K562 (cell line): ENCODE measurements around the gene RUVBL2. TPM values are rescaled to one million over a fixed set of nuclear protein-coding genes. Genes with fewer than 3 reads are reported as not detected.

Experiments
- ATAC-seq: fragments of 200-7000 bp; cut with Tn5 transposase; 3 replicates; pipeline ENCODE4 v1.9.1; 2020; ENCODE audit warnings: moderate library complexity
- BruUV-seq: library from RNA; stranded (reverse); fragments of 400-500 nt; replicated peaks from 2 replicates; lab custom pipeline; 2021; lab: Mats Ljungman, UMichigan
- CTCF ChIA-PET: fragments of 300-600 bp; formaldehyde crosslinking; extraction: SDS; loops from one replicate; lab custom pipeline; 2021; ENCODE audit warnings: low intra/inter-chr PET ratio; lab: Yijun Ruan, JAX
- POLR2A ChIA-PET: fragments of 300-600, 350-650 bp; sonication (Branson Sonifier 250); formaldehyde crosslinking; extraction: SDS; loops from one replicate; lab custom pipeline; 2021; ENCODE audit warnings: antibody characterized with exemption, inconsistent platforms; lab: Yijun Ruan, JAX
- DNase-seq, 4 experiments: peaks; one replicate each; pipeline versions ENCODE4 v3.0.0 to v3.0.0-alpha.2; 2011 to 2018; ENCODE audit warnings: low spot score in 3 of 4, mixed read lengths in 3 of 4; ENCODE audit errors: extremely low read depth in 1 of 4
- FAIRE-seq: peaks from 2 replicates; lab custom pipeline; 2011; peaks lifted over from hg19 to GRCh38; lab: Jason Lieb, UNC
- H2AFZ ChIP-seq: 2 replicates; pipeline ENCODE4 v1.6.0; 2011; ENCODE audit warnings: low read depth, low read length, control low read depth, inconsistent platforms
- H3K27ac ChIP-seq: fragments of 200-600 bp; 3 replicates; pipeline ENCODE4 v1.8.0; 2011; ENCODE audit warnings: low read depth, mild to moderate bottlenecking, control low read depth, inconsistent platforms, low read length, moderate library complexity, mixed read lengths; ENCODE audit errors: extremely low read depth
- H3K27me3 ChIP-seq, 2 experiments: fragments of 300-600 bp in 1 of 2; 2 replicates in 1 of 2; 3 replicates in 1 of 2; pipeline versions ENCODE4 v1.6.0 to v1.8.0; 2011; ENCODE audit warnings: inconsistent platforms in 2 of 2, low read length in 2 of 2, mild to moderate bottlenecking in 1 of 2, mixed read lengths in 1 of 2, moderate library complexity in 1 of 2; ENCODE audit not compliant: control insufficient read depth in 2 of 2, insufficient read depth in 2 of 2
- H3K36me3 ChIP-seq: fragments of 300-600 bp; 3 replicates; pipeline ENCODE4 v1.8.0; 2011; ENCODE audit warnings: mild to moderate bottlenecking, low read length, inconsistent platforms; ENCODE audit not compliant: control insufficient read depth, insufficient read depth
- H3K4me1 ChIP-seq, 2 experiments: fragments of 200-600 bp in 1 of 2; replicated peaks in 1 of 2; 2 replicates in 1 of 2; 3 replicates in 1 of 2; pipeline versions ENCODE4 v1.5.1 to v1.8.0; 2011; ENCODE audit warnings: inconsistent platforms in 2 of 2, low read length in 2 of 2, mild to moderate bottlenecking in 1 of 2, mixed read lengths in 1 of 2, moderate library complexity in 1 of 2; ENCODE audit not compliant: control insufficient read depth in 2 of 2, insufficient read depth in 2 of 2
- H3K4me2 ChIP-seq: 2 replicates; pipeline ENCODE4 v1.6.1; 2011; ENCODE audit warnings: low read length, control low read depth, inconsistent platforms, mixed read lengths; ENCODE audit not compliant: insufficient read depth
- H3K4me3 ChIP-seq: fragments of 200-600 bp; sonication (generic), shearing (Covaris generic); 2 replicates; pipeline ENCODE4 v1.5.1; 2016; ENCODE audit warnings: control low read depth, inconsistent platforms
- H3K79me2 ChIP-seq: fragments of 200-600 bp; 3 replicates; pipeline ENCODE4 v1.8.0; 2011; ENCODE audit warnings: low read length, inconsistent platforms; ENCODE audit not compliant: control insufficient read depth, insufficient read depth
- H3K9ac ChIP-seq, 2 experiments: 2 replicates each; pipeline versions ENCODE4 v1.6.0 to v1.6.1; 2011; ENCODE audit warnings: low read depth in 2 of 2, low read length in 2 of 2, control low read depth in 1 of 2, inconsistent platforms in 1 of 2, mild to moderate bottlenecking in 1 of 2, mixed read lengths in 1 of 2; ENCODE audit not compliant: insufficient read depth in 1 of 2
- H3K9me1 ChIP-seq: one replicate; pipeline ENCODE4 v1.6.0; 2011; ENCODE audit warnings: inconsistent platforms, mild to moderate bottlenecking, low read length, moderate library complexity; ENCODE audit not compliant: control insufficient read depth, insufficient read depth
- H3K9me3 ChIP-seq: replicated peaks from 2 replicates; pipeline ENCODE4 v1.5.1; 2011; ENCODE audit warnings: low read depth, low read length, inconsistent platforms; ENCODE audit not compliant: control insufficient read depth, insufficient read depth
- H4K20me1 ChIP-seq: replicated peaks from 2 replicates; pipeline ENCODE4 v1.6.1; 2011; ENCODE audit warnings: low read length, inconsistent platforms, mixed read lengths; ENCODE audit not compliant: control insufficient read depth, insufficient read depth
- CHAMP1 ChIP-seq: fragments of 450-650 bp; IDR thresholded peaks from 2 replicates; pipeline ENCODE4 v1.6.1; 2016; ENCODE audit warnings: mild to moderate bottlenecking
- CTBP1 ChIP-seq: fragments of 450-650 bp; IDR thresholded peaks from 2 replicates; pipeline ENCODE4 v1.6.1; 2016; ENCODE audit warnings: borderline replicate concordance
- ETV1 ChIP-seq: fragments of 450-650 bp; conservative IDR thresholded peaks from 2 replicates; pipeline ENCODE4 v1.6.1; 2016; ENCODE audit warnings: missing genetic modification characterization, control low read depth, low read depth, missing compliant biosample characterization
- FOXJ3 ChIP-seq: sonication (generic); formaldehyde crosslinking; IDR thresholded peaks from 2 replicates; pipeline ENCODE4 v1.4.0; 2020; ENCODE audit warnings: mild to moderate bottlenecking, missing genetic modification reagents
- MAFG ChIP-seq: fragments of 450-650 bp; conservative IDR thresholded peaks from 2 replicates; pipeline ENCODE4 v1.6.1; 2016; ENCODE audit warnings: missing genetic modification characterization, missing compliant biosample characterization
- MITF ChIP-seq: IDR thresholded peaks from 2 replicates; pipeline ENCODE4 v1.6.1; 2014; ENCODE audit warnings: antibody characterized with exemption
- NRF1 ChIP-seq, 2 experiments: fragments of 450-650 bp; IDR thresholded peaks in 1 of 2; conservative IDR thresholded peaks in 1 of 2; 2 replicates each; pipeline ENCODE4 v1.6.1; 2014; ENCODE audit warnings: mild to moderate bottlenecking in 2 of 2
- XRCC4 ChIP-seq: IDR thresholded peaks from one replicate; pipeline ENCODE4 v1.6.1; 2011; ENCODE audit not compliant: insufficient read depth, insufficient read length; ENCODE audit errors: extremely low read depth
- whole genome bisulfite sequencing: fragments of 100-300 bp; shearing (Covaris generic); methylation state at CpG from one replicate; pipeline ENCODE4 v1.1.6; 2016; ENCODE audit warnings: low coverage, mixed read lengths; ENCODE audit not compliant: insufficient coverage; ENCODE audit errors: missing lambda C conversion rate; 5-methylcytosine and 5-hydroxymethylcytosine counted together
- in situ Hi-C: fragments of 300-500 bp; cut with MboI; formaldehyde crosslinking; loops from 4 replicates; pipeline ENCODE4 v1.15.0; 2018; ENCODE audit warnings: inconsistent platforms, mixed read lengths
- intact Hi-C: fragments of 100-400 bp; cut with micrococcal nuclease; formaldehyde crosslinking; loops from 2 replicates; pipeline ENCODE4 v1.14.2; 2022
- polyA plus RNA-seq, 8 experiments: library from polyadenylated mRNA; depleted of rRNA in 4 of 8; stranded (reverse) in 5 of 8; unstranded in 3 of 8; fragments of >200 nt; fragmentation: Nextera tagmentation in 2 of 8; fragmentation: Illumina TruSeq in 1 of 8; extraction: Ambion mirVana in 2 of 8; extraction: Trizol in 1 of 8; gene quantifications; 2 replicates each; pipeline versions ENCODE4 v1.2.1 to v1.2.3, GENCODE V29; 2011 to 2014; ENCODE audit warnings: inconsistent platforms in 1 of 8, missing spikeins in 1 of 8
- total RNA-seq, 7 experiments: library from RNA; depleted of rRNA in 6 of 7; stranded (reverse); fragments of >200 nt in 6 of 7; fragmentation: Illumina TruSeq in 2 of 7; extraction: Trizol in 2 of 7; gene quantifications; 2 replicates each; pipeline versions ENCODE4 v1.2.1 to v1.2.3, GENCODE V29; 2011 to 2021; ENCODE audit warnings: low replicate concordance in 1 of 7

Gene RUVBL2
- total and polyA plus RNA-seq, 9 of the 15 experiments (the other 6 are each of a cell fraction or from before 2014, with no cell fraction given), result 71.4 to 453 (median 237) TPM

- intact Hi-C loops, result no loop called here
- no peaks in the 10 kb centered on the region for H3K9me1 ChIP-seq
- H2AFZ ChIP-seq, result no peak overlapping the region
- peaks cover 2 to 4% of the 10 kb centered on the region in 2 experiments; a peak in 2 of 5 replicates for H3K4me1 ChIP-seq
- H3K4me2 ChIP-seq, result no peak overlapping the region
- H3K4me3 ChIP-seq, result no peak overlapping the region
- no peaks in the 10 kb centered on the region for H3K9me3 ChIP-seq
- ChIA-PET POLR2A (interaction anchor here (1.0 to 14.5 kb wide), 4 partner anchors 9 to 99 kb away, joined by 3 to 439 read pairs (median 34); partner anchors contain the start of genes FTL, PPP1R15A and RUVBL2), CTCF (no interaction called here)
- no peak overlapping the region for H3K9ac ChIP-seq
- in situ Hi-C loops, result loop anchor here (10.0 kb wide), 1 partner anchor 332 kb away; the partner anchor contains the start of gene CA11
- TF ChIP-seq CTBP1 (no peak), XRCC4 (no peak), FOXJ3 (CRISPR knock-in tag) (no peak), MITF (no peak), CHAMP1 (no peak), MAFG (no peak), ETV1 (tag) (no peak), NRF1 (conservative IDR thresholded peaks at IDR 0.05 in 1 of 2, IDR thresholded peaks at IDR 0.05 in 1 of 2) (no peak)
- FAIRE-seq, result no peak
- no TSS peak for BruUV-seq
- DNase-seq, result no peak
- ATAC-seq, result no peak
- H3K36me3 ChIP-seq, result peaks cover 37% of the 10 kb centered on the region; the same call in 2 of the 3 replicates
- WGBS, result 67% methylated on average over 2 of the region's 2 CpGs
- no peaks in the 10 kb centered on the region for H3K27me3 ChIP-seq
- no peaks in the 10 kb centered on the region for H4K20me1 ChIP-seq
- H3K79me2 ChIP-seq, result no peaks in the 10 kb centered on the region
- no peak overlapping the region for H3K27ac ChIP-seq
Measured at GRCh38 chr19:48977061-48977460, 16.6 kb upstream of the RUVBL2 start.
